WERI-Rb-1 (cell line): ENCODE measurements around the gene SPATA32.
A peak's percentile ranks its signal among the peaks of the same experiment; 100 is the strongest.

Source experiments
- DNase-seq: peaks from one replicate; pipeline ENCODE4 v3.0.0-alpha.2; 2020
- H3K27ac ChIP-seq: fragments of 250-450 bp; sonication (Bioruptor Pico); 2 replicates; pipeline ENCODE4 v1.5.1; 2020; ENCODE audit warnings: mild to moderate bottlenecking, moderate library complexity
- H3K27me3 ChIP-seq: fragments of 250-450 bp; sonication (Bioruptor Pico); 2 replicates; pipeline ENCODE4 v1.5.1; 2021; ENCODE audit warnings: mild to moderate bottlenecking, low read depth, moderate library complexity; ENCODE audit not compliant: insufficient read depth, severe bottlenecking
- H3K36me3 ChIP-seq: fragments of 250-450 bp; sonication (Bioruptor Pico); 2 replicates; pipeline ENCODE4 v1.5.1; 2020; ENCODE audit warnings: mild to moderate bottlenecking, moderate library complexity
- H3K4me3 ChIP-seq: 2 replicates; pipeline ENCODE4 v1.5.1; 2011; ENCODE audit warnings: low read depth, mild to moderate bottlenecking, control low read depth, low read length
- H3K9me3 ChIP-seq: fragments of 250-450 bp; sonication (Bioruptor Pico); 2 replicates; pipeline ENCODE4 v1.5.1; 2021; ENCODE audit warnings: mild to moderate bottlenecking, moderate library complexity; ENCODE audit not compliant: severe bottlenecking
- TF ChIP-seq, protein P1 (sequence below): IDR thresholded peaks from 2 replicates; pipeline ENCODE4 v1.5.1; 2011; ENCODE audit warnings: low read depth, mild to moderate bottlenecking, control low read depth, inconsistent platforms, low read length

The SPATA32 gene, protein sequence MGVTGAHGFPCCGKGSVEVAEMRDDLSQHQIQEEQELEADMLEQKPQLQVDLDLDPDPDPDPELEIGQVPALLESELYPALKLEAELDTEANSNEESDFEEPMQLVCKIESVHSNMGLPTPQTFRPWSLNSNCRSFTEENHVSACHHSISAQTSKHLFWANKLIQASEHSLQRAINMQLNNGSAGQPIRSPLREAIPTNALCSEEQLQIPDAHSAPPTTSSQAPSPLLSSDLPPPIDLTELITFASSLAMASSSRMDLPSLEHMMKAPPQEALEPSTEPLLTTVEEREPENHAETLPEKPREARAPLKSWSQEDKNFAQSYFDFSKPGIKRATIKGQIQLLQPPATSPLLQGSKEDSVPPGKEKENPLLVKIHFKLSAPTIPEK

DNA sequence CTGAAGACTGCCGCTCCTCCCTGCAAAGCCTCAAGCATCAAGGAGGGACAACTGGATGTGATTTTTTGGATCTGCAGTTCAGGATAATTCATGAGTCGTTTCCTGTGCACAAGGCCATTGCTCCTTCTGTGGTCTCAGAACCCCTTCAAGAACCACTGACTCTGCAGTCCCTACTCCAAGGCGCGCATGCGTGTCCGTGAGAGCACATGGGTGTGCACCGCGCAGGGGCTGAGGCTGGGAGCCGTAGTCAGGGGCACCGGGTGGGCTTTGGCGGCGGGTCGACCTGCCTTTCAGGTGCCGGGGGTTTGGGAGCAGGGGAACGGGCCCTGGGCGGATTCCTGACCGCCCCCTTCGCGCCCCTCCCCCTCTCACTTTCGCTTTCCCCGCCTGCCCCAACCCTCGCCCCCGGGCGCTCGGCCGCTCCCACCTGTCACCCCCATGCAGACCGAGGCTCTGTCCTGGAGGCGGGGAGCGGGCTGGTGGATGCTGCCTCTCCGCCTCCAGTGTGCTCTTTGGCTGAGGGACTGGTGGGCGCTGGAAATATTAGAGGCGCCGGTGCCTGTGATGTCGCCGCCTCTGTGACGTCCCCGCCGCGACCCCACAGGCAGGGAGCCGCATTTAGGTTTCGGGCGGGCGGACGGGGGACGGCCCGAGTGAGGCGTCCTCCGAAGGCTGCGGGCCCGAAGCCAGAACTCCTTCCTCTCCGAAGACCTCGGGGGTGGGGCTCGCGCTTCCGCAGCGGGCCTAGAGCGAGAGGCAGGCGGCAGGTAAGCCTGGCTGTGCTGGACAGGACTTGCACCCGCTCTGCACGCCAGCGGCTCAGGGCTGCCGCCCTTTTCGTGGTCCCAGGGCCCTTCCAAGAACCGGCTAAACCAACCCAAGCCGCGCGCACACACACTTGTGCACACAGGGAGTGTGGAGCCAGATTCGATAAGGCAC lies at the start of gene SPATA32:
Gene SPATA32, minus strand, starts transcription at position 518 of the 939 bp plus-strand sequence. Its CDS starts 78 bp downstream, at position 440.
- no peak within 1 kb of the TSS for H3K27ac ChIP-seq
- H3K27me3 ChIP-seq, result no peaks in the 10 kb centered on the region
- H3K9me3 ChIP-seq, result no peaks in the 10 kb centered on the region
- DNase-seq, result no peak
- H3K36me3 ChIP-seq, result peaks cover 48% of the 10 kb centered on the region
- TF ChIP-seq, protein P1, sequence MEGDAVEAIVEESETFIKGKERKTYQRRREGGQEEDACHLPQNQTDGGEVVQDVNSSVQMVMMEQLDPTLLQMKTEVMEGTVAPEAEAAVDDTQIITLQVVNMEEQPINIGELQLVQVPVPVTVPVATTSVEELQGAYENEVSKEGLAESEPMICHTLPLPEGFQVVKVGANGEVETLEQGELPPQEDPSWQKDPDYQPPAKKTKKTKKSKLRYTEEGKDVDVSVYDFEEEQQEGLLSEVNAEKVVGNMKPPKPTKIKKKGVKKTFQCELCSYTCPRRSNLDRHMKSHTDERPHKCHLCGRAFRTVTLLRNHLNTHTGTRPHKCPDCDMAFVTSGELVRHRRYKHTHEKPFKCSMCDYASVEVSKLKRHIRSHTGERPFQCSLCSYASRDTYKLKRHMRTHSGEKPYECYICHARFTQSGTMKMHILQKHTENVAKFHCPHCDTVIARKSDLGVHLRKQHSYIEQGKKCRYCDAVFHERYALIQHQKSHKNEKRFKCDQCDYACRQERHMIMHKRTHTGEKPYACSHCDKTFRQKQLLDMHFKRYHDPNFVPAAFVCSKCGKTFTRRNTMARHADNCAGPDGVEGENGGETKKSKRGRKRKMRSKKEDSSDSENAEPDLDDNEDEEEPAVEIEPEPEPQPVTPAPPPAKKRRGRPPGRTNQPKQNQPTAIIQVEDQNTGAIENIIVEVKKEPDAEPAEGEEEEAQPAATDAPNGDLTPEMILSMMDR, result no peak
- no peak within 1 kb of the TSS for H3K4me3 ChIP-seq

- Histone ChIP-seq H3K36me3 (peaks cover 21% of the 10 kb centered on the region), H3K27ac (no peak overlapping the region), H3K27me3 (no peaks in the 10 kb centered on the region), H3K9me3 (no peaks in the 10 kb centered on the region), H3K4me3 (no peak overlapping the region)
- peak; percentile 54 for DNase-seq
- TF ChIP-seq, protein P1, result peak; percentile 59
These were observed 49.5 kb upstream of the SPATA32 start for GRCh38 chr17:45311401-45311759.

DNA sequence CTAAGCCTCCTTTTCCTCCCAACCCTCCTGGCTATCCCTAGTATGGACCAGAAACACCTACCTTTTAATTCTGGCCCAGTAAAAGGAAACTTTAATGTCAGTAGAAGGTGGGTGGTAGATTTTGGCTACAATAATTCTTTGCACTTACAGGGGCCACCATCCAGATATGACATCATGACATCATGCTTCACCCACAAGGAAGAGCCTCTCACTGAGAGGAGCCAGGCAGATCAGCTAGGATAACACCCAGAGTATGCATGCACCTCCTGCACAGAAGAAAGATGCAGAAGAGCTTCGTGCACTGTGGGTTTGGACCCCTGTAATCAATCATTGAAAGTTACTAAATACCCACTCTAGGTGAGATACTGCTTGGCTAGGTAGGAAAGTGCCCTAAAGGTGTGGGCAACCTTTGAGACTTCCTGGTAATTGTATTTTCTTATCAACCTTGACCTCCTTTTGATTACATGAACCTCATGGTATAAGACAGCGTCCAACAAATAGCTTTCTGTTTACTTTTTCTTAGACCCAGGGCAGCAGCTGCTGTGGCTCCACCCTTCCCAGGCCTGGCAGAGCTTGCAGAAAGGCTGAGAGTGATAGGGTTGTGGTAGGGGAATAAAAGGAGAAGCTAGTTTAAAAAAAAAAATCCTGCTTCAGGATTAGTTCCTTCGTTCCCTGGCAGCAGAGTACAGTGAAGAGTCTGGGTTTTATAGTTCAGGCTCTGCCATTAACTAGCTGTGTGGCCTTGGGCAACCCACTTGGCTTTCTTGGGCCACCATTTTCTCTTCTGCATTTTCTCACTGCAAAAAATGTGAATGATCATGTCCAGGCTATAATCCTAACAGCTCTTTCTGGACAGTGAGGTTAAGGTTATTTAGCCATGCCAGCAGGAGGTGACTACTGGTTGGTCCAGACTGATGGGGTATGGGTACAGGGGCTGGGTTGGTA lies 48.8 kb upstream of the SPATA32 start:
- Histone ChIP-seq H3K36me3 (peaks cover 23% of the 10 kb centered on the region), H3K9me3 (no peaks in the 10 kb centered on the region), H3K27me3 (no peaks in the 10 kb centered on the region), H3K27ac (no peak overlapping the region), H3K4me3 (no peak overlapping the region)
- TF ChIP-seq, protein P1, result no peak
- DNase-seq, result no peak

DNA sequence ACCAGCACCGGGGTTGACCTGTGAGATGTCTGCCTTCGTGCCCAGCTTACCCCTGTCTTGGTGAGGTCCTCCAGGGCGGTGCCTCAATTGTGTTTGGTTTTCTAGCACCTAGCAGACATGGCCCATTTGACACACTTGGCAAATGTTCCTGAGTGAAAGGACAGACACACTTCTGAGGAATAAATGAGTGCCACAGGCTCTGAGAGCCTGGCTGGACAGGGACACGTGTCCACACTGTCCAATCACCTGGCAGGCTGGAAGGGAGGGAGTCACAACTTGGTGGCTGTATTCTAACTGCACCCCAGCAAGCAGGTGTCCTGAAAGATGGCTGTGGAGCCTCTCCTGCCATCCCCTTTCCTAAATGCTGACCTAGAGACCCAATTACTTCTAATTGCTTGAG lies 47.5 kb upstream of the SPATA32 start:
- peaks cover 28% of the 10 kb centered on the region for H3K36me3 ChIP-seq
- no peaks in the 10 kb centered on the region for H3K27me3 ChIP-seq
- no peaks in the 10 kb centered on the region for H3K9me3 ChIP-seq
- no peak for DNase-seq
- H3K4me3 ChIP-seq, result no peak overlapping the region
- TF ChIP-seq, protein P1, result no peak
- no peak overlapping the region for H3K27ac ChIP-seq

DNA sequence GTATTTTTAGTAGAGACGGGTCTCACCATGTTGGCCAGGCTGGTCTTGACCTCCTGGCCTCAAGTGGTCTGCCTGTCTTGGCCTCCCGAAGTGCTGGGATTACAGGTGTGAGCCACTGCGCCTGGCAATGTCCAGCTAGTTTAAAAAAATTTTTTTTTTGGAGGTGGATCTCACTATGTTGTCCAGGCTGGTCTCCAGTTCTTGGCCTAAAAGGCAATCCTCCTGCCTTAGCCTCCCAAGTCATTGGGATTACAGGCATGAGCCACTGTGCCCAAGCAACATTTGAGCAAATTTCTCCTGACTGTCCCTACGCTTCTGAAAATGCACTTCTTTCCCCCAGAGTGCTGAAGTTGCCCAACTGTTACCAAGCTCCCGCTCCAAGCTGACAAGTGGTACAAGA lies 46.9 kb upstream of the SPATA32 start:
- TF ChIP-seq, protein P1, result no peak
- no peak for DNase-seq
- peaks cover 29% of the 10 kb centered on the region for H3K36me3 ChIP-seq
- H3K9me3 ChIP-seq, result no peaks in the 10 kb centered on the region
- H3K4me3 ChIP-seq, result no peak overlapping the region
- no peak overlapping the region for H3K27ac ChIP-seq
- H3K27me3 ChIP-seq, result no peaks in the 10 kb centered on the region
